Keratinocyte (primary cell): ENCODE results near the gene RAI14. TPM values are rescaled to one million over a fixed set of nuclear protein-coding genes. Genes with fewer than 3 reads are reported as not detected.

ENCODE experiments used
- DNase-seq: peaks from one replicate; pipeline ENCODE4 v3.0.0-alpha.2; 2011; ENCODE audit warnings: low read depth, missing footprints, low spot score
- FAIRE-seq: peaks from 2 replicates; lab custom pipeline; 2011; peaks lifted over from hg19 to GRCh38; lab: Jason Lieb, UNC
- H2AFZ ChIP-seq: 2 replicates; pipeline ENCODE4 v1.6.0; 2012; ENCODE audit warnings: low read length, control low read depth, inconsistent platforms; ENCODE audit not compliant: control insufficient read depth
- H3K27ac ChIP-seq: 2 replicates; pipeline ENCODE4 v1.5.1; 2011; ENCODE audit warnings: low read length; ENCODE audit not compliant: control insufficient read depth, insufficient read depth
- H3K27me3 ChIP-seq: 3 replicates; pipeline ENCODE4 v1.6.0; 2011; ENCODE audit warnings: low read length; ENCODE audit not compliant: control insufficient read depth, insufficient read depth; ENCODE audit errors: extremely low read depth
- H3K36me3 ChIP-seq, 2 experiments: 2 replicates in 1 of 2; 3 replicates in 1 of 2; pipeline ENCODE4 v1.5.1; 2011; ENCODE audit warnings: low read length in 2 of 2, mild to moderate bottlenecking in 1 of 2; ENCODE audit not compliant: control insufficient read depth in 2 of 2, insufficient read depth in 2 of 2; ENCODE audit errors: extremely low read depth in 1 of 2
- H3K4me1 ChIP-seq: 3 replicates; pipeline ENCODE4 v1.5.1; 2011; ENCODE audit warnings: low read length; ENCODE audit not compliant: control insufficient read depth, insufficient read depth; ENCODE audit errors: extremely low read depth
- H3K4me2 ChIP-seq: 3 replicates; pipeline ENCODE4 v1.6.0; 2011; ENCODE audit warnings: low read depth, low read length; ENCODE audit not compliant: control insufficient read depth, insufficient read depth; ENCODE audit errors: extremely low read depth
- H3K4me3 ChIP-seq, 3 experiments: fragments of 200-600 bp in 1 of 3; sonication (generic) in 1 of 3; 2 replicates in 2 of 3; 3 replicates in 1 of 3; pipeline ENCODE4 v1.5.1; 2011 to 2016; ENCODE audit warnings: low read length in 3 of 3, mild to moderate bottlenecking in 3 of 3, control low read depth in 2 of 3, inconsistent platforms in 1 of 3, low read depth in 1 of 3, mixed read lengths in 1 of 3, mixed run types in 1 of 3, moderate library complexity in 1 of 3; ENCODE audit not compliant: control insufficient read depth in 2 of 3, insufficient read depth in 2 of 3; ENCODE audit errors: extremely low read depth in 1 of 3
- H3K79me2 ChIP-seq: 2 replicates; pipeline ENCODE4 v1.6.0; 2012; ENCODE audit warnings: low read length; ENCODE audit not compliant: control insufficient read depth, insufficient read depth
- H3K9ac ChIP-seq: 3 replicates; pipeline ENCODE4 v1.6.0; 2011; ENCODE audit warnings: low read length; ENCODE audit not compliant: control insufficient read depth, insufficient read depth; ENCODE audit errors: extremely low read depth
- H3K9me1 ChIP-seq: 3 replicates; pipeline ENCODE4 v1.6.0; 2011; ENCODE audit warnings: low read length; ENCODE audit not compliant: control insufficient read depth, insufficient read depth; ENCODE audit errors: extremely low read depth
- H3K9me3 ChIP-seq: 2 replicates; pipeline ENCODE4 v1.5.1; 2012; ENCODE audit warnings: low read depth, low read length; ENCODE audit not compliant: control insufficient read depth
- H4K20me1 ChIP-seq: 3 replicates; pipeline ENCODE4 v1.6.0; 2011; ENCODE audit warnings: low read length; ENCODE audit not compliant: control insufficient read depth, insufficient read depth; ENCODE audit errors: extremely low read depth
- CTCF ChIP-seq, 3 experiments: IDR thresholded peaks in 1 of 3; conservative IDR thresholded peaks in 1 of 3; optimal IDR thresholded peaks in 1 of 3; 2 replicates in 2 of 3; 3 replicates in 1 of 3; pipeline versions ENCODE3 to v1.5.1; 2011; ENCODE audit warnings: low read length in 3 of 3, mild to moderate bottlenecking in 3 of 3, moderate library complexity in 2 of 3, control low read depth in 1 of 3, inconsistent platforms in 1 of 3; ENCODE audit not compliant: insufficient read depth in 2 of 3; ENCODE audit errors: extremely low read depth in 1 of 3
- EZH2 ChIP-seq: IDR thresholded peaks from one replicate; pipeline ENCODE4 v1.6.1; 2012; ENCODE audit warnings: inconsistent platforms, mild to moderate bottlenecking, low read length, moderate library complexity
- dilution Hi-C: fragments of 300-500 bp; cut with MboI; formaldehyde crosslinking; loops from one replicate; pipeline ENCODE4 v1.7.0; 2020; ENCODE audit warnings: low sequenced_read_pairs; ENCODE audit not compliant: extremely low pct_ligation_motif_present
- polyA plus RNA-seq, 5 experiments: library from polyadenylated mRNA; depleted of rRNA in 3 of 5; stranded (reverse) in 3 of 5; stranded (forward) in 1 of 5; unstranded in 1 of 5; fragments of >200 nt; gene quantifications; 1 replicate in 1 of 5; 2 replicates in 3 of 5; 3 replicates in 1 of 5; pipeline versions ENCODE4 v1.2.1 to v1.2.3, GENCODE V29; 2011 to 2012; ENCODE audit warnings: missing spikeins in 2 of 5, low read depth in 1 of 5, low replicate concordance in 1 of 5

Gene RAI14
- polyA plus RNA-seq, 1 donor (not counting 4 experiments of a cell fraction or from before 2014, with no cell fraction given): 31.4 TPM

GRCh38 chr5:34639852-34640626 lies 16.1 kb upstream of the RAI14 start:
- Histone ChIP-seq H3K9me1 (no peaks in the 10 kb centered on the region), H3K9me3 (no peaks in the 10 kb centered on the region), H3K4me3 (no peak overlapping the region), H2AFZ (no peak overlapping the region), H3K4me1 (no peaks in the 10 kb centered on the region), H4K20me1 (no peaks in the 10 kb centered on the region), H3K79me2 (no peaks in the 10 kb centered on the region), H3K27me3 (no peaks in the 10 kb centered on the region), H3K9ac (no peak overlapping the region), H3K4me2 (no peak overlapping the region), H3K27ac (no peak overlapping the region), H3K36me3 (no peaks in the 10 kb centered on the region)
- FAIRE-seq (no peak), DNase-seq (no peak)
- dilution Hi-C loops: no loop called here
- no peak for TF ChIP-seq EZH2
- no peak for TF ChIP-seq CTCF (optimal IDR thresholded peaks at IDR 0.05 in 1 of 3, IDR thresholded peaks at IDR 0.05 in 1 of 3, conservative IDR thresholded peaks at IDR 0.05 in 1 of 3; ENCODE audit: extremely low read depth in 1 of 3, insufficient read depth in 2 of 3, low read length in 3 of 3)

GRCh38 chr5:34648039-34648839 lies 7.9 kb upstream of the RAI14 start:
- H3K4me1 ChIP-seq: no peaks in the 10 kb centered on the region
- no peak overlapping the region for H2AFZ ChIP-seq
- TF ChIP-seq EZH2 (no peak), CTCF (optimal IDR thresholded peaks at IDR 0.05 in 1 of 3, IDR thresholded peaks at IDR 0.05 in 1 of 3, conservative IDR thresholded peaks at IDR 0.05 in 1 of 3; ENCODE audit: extremely low read depth in 1 of 3, insufficient read depth in 2 of 3, low read length in 3 of 3) (no peak)
- no peak overlapping the region for H3K4me3 ChIP-seq
- H3K4me2 ChIP-seq: no peak overlapping the region
- no peak overlapping the region for H3K9ac ChIP-seq
- no peak for DNase-seq
- no peak for FAIRE-seq
- H3K9me1 ChIP-seq: no peaks in the 10 kb centered on the region
- H3K36me3 ChIP-seq: no peaks in the 10 kb centered on the region
- H3K79me2 ChIP-seq: no peaks in the 10 kb centered on the region
- no peak overlapping the region for H3K27ac ChIP-seq
- dilution Hi-C loops: no loop called here
- no peaks in the 10 kb centered on the region for H3K27me3 ChIP-seq
- no peaks in the 10 kb centered on the region for H3K9me3 ChIP-seq
- H4K20me1 ChIP-seq: no peaks in the 10 kb centered on the region
